Activated naive CD4-positive, alpha-beta T cell treated with anti-CD3 and anti-CD28 coated beads, Interleukin-2, amount 50 U/mL, for 24 hours (primary cell): ENCODE results near the gene ELOVL5.
"Not testable (repeated sequence)": the region's sequence is repeated elsewhere in the genome, so short reads cannot be mapped to it uniquely, and the experiment has no call there.

Source experiments
- H3K27ac Mint-ChIP-seq: one replicate; pipeline ENCODE4 v1.8.0; 2021; ENCODE audit warnings: mild to moderate bottlenecking, mixed read lengths
- H3K27me3 Mint-ChIP-seq: one replicate; pipeline ENCODE4 v1.8.0; 2021; ENCODE audit warnings: mixed read lengths
- H3K36me3 Mint-ChIP-seq: one replicate; pipeline ENCODE4 v1.8.0; 2021; ENCODE audit warnings: mixed read lengths
- H3K4me1 Mint-ChIP-seq: one replicate; pipeline ENCODE4 v1.8.0; 2021; ENCODE audit warnings: mixed read lengths
- H3K4me3 Mint-ChIP-seq: one replicate; pipeline ENCODE4 v1.8.0; 2021; ENCODE audit warnings: mild to moderate bottlenecking, mixed read lengths
- H3K9me3 Mint-ChIP-seq: one replicate; pipeline ENCODE4 v1.8.0; 2021; ENCODE audit warnings: mixed read lengths

ELOVL5 gene

DNA sequence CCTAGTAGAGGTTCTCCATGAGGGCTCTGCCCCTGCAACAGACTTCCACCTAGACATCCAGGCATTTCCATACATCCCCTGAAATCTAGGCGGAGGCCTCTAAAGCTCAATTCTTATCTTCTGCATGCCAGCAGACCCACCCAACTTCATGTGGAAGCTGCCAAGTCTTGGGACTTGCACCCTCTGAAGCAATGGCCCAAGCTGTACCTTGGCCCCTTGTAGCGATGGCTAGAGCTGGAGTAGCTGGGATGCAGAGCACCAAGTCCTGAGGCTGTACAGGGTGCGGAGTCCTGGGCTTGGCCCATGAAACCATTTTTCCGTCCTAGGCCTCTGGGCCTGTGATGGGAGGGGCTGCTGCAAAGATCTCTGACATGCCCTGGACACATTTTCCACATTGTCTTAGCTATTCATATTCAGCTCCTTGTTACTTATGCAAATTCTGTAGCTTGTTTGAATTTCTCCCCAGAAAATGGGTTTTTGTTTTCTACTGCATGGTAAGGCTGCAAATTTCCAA lies 17.4 kb upstream of the ELOVL5 start:
- Mint-ChIP-seq H3K27ac (no peak overlapping the region), H3K4me1 (peaks cover 23% of the 10 kb centered on the region), H3K36me3 (peaks cover 4% of the 10 kb centered on the region), H3K4me3 (no peak overlapping the region), H3K27me3 (no peaks in the 10 kb centered on the region), H3K9me3 (no peaks in the 10 kb centered on the region)

DNA sequence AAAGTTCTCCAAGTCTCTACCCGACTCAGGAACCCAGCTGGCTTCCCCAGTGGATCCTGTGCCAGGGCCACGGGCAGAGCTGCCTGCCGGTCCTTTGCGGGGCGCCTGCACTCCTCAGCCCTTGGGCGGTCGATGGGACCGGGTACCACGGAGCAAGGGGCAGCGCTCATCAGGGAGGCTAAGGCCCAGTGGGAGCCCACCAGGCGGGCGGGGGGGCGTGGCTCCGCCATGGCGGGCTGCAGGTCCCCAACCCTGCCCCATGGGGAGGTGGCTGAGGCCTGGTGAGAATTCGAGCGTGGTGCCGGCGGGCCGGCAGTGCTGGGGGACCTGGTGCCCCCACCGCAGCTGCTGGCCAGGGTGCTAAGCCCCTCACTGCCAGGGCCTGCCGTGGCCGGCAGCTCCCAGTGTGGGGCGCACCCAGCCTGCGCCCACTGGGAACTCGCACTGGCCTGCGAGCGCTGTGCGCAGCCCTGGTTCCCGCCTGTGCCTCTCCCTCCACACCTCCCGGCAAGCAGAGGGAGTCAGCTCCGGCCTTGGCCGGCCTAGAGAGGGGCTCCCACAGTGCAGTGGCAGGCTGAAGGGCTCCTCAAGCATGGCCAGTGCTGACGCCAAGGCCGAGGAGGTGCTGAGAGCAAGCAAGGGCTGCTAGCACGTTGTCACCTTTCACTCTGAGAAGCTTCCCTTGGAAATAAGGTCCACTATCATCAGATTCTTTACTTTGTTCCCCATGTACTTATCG lies 14.8 kb upstream of the ELOVL5 start:
- H3K27me3 Mint-ChIP-seq, result no peaks in the 10 kb centered on the region
- peaks cover 4% of the 10 kb centered on the region for H3K36me3 Mint-ChIP-seq
- H3K4me1 Mint-ChIP-seq, result peaks cover 35% of the 10 kb centered on the region
- no peaks in the 10 kb centered on the region for H3K9me3 Mint-ChIP-seq
- no peak overlapping the region for H3K27ac Mint-ChIP-seq
- no peak overlapping the region for H3K4me3 Mint-ChIP-seq

DNA sequence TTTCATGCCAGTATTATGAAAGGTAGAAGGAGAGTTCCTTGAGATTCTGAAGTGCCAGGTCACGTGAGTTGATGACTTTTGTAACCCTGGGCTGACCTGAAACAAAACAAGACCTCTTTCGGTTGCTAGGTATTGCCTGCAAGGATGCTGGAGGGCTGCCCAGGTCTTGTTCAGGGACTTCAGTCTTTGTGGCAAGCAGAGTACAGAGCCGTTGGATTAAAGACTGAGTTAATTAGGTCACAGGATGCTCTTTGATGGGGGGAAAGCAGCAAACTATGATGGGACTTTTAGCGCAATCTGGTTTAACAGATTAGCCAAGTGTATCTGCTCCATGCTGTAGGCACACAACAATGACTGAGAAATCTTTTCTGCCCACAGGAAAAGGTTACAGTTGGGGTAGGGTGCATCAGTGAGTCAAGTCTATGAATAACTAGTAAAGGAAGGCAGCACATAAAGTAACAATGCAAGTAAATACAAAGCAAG lies 12.8 kb upstream of the ELOVL5 start:
- Mint-ChIP-seq H3K9me3 (no peaks in the 10 kb centered on the region), H3K27ac (peak overlapping the region; percentile 92), H3K36me3 (no peaks in the 10 kb centered on the region), H3K4me3 (peak overlapping the region; percentile 57), H3K4me1 (peaks cover 45% of the 10 kb centered on the region), H3K27me3 (no peaks in the 10 kb centered on the region)

DNA sequence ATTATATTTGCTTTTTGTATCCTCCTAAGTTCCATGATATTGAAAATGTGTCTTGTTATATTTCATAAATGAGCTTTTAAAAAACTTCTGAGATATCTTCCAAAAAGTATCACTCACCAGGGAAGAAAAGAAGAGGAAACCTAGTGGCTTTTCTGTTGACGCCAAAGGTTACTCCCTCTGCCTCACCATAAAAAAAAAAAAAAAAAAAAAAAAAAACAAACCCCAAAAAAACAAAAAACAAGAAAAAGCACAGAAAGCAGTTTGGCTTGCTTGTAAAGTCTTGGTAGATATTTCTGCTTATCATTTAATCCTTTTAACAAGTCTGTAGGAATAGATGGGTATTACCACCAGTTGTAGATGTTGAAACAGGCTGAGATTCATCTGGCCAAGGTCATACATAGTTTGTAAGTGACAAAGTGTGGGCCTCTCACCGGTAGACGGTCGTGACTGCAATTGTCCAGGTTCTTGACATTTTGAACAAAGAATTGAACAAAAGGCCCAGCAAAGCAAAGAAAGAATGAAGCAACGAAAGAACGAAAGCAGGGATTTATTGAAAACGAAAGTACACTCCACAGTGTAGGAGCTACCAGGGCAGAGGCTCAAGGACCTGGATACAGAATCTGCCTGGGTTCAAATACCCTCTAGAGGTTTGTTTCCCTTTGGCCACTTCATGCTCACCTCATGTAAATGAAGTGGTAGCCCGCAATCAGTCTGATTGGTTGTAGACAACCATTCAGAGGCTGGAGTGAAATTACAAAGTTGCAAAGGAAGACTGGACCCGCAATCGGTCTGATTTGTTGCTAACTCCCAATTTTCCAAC lies 11.6 kb upstream of the ELOVL5 start:
- Mint-ChIP-seq H3K4me3 (peak overlapping the region; percentile 91), H3K4me1 (peaks cover 45% of the 10 kb centered on the region)

DNA sequence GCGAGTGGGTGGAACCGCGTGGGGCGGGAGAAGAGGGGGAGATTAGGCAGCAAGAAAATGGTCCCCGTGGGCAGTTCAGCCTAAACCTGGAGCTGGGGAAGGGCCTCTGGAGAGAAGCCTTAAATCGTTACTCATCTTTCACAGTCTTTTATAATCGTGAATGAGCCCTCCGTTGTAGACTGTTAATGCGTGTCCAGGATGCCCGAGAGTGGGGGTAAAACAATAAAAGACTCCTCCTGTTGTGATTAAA lies 11.0 kb upstream of the ELOVL5 start:
- peak overlapping the region; percentile 91 for H3K4me3 Mint-ChIP-seq
- no peaks in the 10 kb centered on the region for H3K36me3 Mint-ChIP-seq
- H3K27me3 Mint-ChIP-seq, result no peaks in the 10 kb centered on the region
- no peaks in the 10 kb centered on the region for H3K9me3 Mint-ChIP-seq
- H3K4me1 Mint-ChIP-seq, result peaks cover 45% of the 10 kb centered on the region
- H3K27ac Mint-ChIP-seq, result peak overlapping the region; percentile 99

More for the DNA sequence above, 11.6 kb upstream of the ELOVL5 start:
- Mint-ChIP-seq H3K9me3 (no peaks in the 10 kb centered on the region), H3K36me3 (no peaks in the 10 kb centered on the region), H3K27me3 (no peaks in the 10 kb centered on the region), H3K27ac (peak overlapping the region; percentile 99)

DNA sequence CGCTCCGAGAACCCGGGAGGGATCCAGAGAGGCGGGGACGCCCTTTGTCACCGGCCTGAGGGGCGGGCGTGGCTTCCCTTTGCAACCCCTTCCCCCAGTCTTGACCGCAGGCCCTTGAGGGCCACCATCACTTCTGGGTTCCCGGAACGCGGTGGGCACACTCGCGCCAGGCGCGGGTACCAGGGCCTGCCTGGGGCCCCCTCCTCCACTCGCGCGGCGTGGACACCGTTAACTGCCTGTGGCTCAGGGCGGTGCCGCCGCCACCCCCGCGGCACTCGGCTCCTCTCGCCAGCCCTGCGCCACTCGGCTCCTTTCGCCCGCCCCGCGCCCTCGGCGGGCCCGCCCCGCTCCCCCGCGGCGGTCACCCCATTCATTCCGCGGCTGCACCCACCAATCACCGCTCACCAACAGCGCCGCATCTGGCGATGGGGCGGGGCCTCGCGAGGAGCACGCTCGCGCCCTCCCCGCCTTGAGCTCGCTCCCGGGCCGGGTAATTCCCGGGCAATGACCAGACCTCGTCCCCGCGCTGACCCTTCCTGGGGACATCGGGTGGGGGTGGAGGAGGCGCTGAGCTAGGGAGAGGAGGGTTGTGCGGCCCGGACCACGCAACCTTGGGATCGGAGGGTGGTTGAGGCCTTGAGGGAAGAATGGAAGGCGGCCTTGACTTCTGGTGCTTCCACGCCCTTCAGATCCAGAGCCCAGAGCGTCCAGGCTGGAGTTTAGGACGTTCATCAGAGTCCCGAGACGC lies 10.5 kb upstream of the ELOVL5 start:
- no peaks in the 10 kb centered on the region for H3K36me3 Mint-ChIP-seq
- H3K4me3 Mint-ChIP-seq, result peak overlapping the region; percentile 91
- peaks cover 45% of the 10 kb centered on the region for H3K4me1 Mint-ChIP-seq
- no peaks in the 10 kb centered on the region for H3K27me3 Mint-ChIP-seq
- peak overlapping the region; percentile 99 for H3K27ac Mint-ChIP-seq
- H3K9me3 Mint-ChIP-seq, result no peaks in the 10 kb centered on the region

DNA sequence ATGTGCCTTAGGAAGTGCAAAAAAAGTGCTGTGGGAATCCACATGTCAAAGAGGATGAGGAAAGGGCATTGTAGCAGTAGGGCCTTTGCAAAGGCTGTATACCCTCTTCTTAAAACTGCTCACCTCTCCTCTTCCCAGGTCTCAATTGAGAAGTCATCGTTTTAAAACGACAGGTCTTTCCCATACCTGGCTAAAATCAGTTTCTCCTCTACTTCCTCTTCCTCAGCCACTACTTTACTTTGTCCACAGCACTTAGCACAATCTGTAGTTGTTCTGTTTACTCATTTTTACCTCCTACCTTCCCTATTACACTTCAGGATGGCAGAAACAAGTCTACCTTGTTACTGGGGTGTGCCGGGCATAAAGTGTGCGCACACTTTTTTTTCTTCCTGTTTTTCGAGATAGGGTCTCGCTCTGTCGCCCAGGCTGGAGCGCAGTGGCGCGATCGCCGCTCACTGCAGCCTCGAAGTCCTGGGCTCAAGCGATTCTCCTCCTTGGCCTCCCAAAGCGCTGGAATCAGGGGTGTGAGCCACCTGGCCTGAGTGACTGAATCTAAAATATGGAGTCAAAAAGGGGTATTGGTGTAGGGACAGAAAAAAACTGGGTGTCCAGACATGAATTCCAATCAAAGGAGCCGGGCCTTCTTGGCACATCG lies 9.8 kb upstream of the ELOVL5 start:
- Mint-ChIP-seq H3K27ac (peak overlapping the region; percentile 81), H3K36me3 (no peaks in the 10 kb centered on the region), H3K27me3 (no peaks in the 10 kb centered on the region), H3K9me3 (no peaks in the 10 kb centered on the region), H3K4me3 (peak overlapping the region; percentile 91), H3K4me1 (peaks cover 45% of the 10 kb centered on the region)

DNA sequence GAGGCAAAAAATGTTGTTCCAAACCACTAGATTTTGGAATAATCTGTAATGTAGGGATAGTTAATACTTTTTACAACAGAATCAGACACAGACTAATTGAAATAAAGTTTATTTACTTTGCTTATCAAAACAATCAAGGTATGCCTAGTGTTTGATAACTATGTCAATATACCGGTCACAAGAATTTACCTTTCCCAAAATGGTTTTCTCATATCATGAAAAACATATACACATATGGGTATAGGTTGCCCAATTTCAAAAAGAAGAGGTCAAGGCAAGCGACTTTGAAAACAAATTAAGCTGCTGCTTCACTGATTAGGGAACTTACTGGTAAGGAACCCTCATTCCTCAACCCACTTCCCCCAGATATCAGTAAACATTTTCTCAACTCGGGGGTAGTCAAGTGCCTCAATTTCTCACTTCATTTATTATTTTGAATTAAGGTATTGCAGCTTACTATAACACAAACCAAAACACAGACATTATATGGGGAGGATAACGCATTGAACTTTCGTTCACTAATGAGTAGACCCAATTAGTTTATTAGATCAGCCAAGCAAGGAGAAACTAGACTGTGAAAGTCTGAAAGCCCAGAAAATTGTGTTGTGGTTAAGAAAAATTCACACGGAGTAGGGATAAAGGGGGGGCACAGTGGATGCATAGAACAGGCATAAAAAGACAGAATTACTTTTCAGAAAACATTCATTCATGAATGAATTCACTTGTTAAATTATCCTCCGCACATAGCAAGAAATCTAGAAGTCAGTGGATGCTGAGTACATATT lies 9.0 kb upstream of the ELOVL5 start:
- no peaks in the 10 kb centered on the region for H3K9me3 Mint-ChIP-seq
- H3K27ac Mint-ChIP-seq, result peak overlapping the region; percentile 81
- peak overlapping the region; percentile 91 for H3K4me3 Mint-ChIP-seq
- no peaks in the 10 kb centered on the region for H3K36me3 Mint-ChIP-seq
- H3K4me1 Mint-ChIP-seq, result peaks cover 45% of the 10 kb centered on the region
- no peaks in the 10 kb centered on the region for H3K27me3 Mint-ChIP-seq

DNA sequence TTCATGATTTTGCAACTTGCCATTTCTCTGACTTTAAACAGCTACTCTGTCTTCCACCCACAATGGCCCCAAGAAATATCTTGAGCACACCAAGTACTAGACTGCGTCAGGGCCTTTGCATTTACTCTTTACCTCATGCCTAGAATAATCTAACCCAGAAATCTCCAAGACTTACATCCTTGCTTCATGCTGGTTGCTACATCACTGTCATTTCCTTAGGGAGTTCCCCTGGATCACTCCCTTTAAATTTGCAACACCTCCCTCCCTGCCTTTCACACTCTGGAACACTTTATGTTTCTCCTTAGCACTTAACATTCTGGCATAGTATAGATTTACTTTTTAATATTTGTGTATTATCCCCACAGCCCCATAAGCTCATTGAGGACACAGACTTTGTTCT lies 4.9 kb upstream of the ELOVL5 start:
- Mint-ChIP-seq H3K27me3 (no peaks in the 10 kb centered on the region), H3K4me3 (no peak overlapping the region), H3K27ac (no peak overlapping the region), H3K9me3 (no peaks in the 10 kb centered on the region), H3K36me3 (no peaks in the 10 kb centered on the region), H3K4me1 (peaks cover 18% of the 10 kb centered on the region)

DNA sequence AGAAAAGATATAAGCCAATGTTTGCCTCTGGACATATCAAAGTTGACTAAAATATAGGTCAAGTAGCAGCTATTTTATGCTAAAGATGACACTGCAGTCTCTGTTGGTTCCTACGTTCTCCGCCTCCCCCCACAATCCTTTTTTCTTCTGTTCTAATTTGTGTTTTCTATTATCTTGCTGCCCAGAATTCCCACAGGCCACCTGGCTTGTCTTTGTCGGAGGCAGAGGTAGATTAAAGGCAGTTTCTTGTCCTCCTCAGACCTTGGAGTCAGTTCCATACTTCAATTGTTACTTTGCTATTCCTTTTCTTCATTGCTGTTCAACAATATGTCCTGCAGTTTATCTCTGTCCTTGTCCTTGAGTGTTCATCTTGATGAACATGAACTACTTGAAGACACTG lies 3.6 kb upstream of the ELOVL5 start:
- Mint-ChIP-seq H3K36me3 (no peaks in the 10 kb centered on the region), H3K4me1 (peaks cover 7% of the 10 kb centered on the region), H3K27ac (no peak overlapping the region), H3K4me3 (no peak overlapping the region), H3K9me3 (no peaks in the 10 kb centered on the region), H3K27me3 (no peaks in the 10 kb centered on the region)

DNA sequence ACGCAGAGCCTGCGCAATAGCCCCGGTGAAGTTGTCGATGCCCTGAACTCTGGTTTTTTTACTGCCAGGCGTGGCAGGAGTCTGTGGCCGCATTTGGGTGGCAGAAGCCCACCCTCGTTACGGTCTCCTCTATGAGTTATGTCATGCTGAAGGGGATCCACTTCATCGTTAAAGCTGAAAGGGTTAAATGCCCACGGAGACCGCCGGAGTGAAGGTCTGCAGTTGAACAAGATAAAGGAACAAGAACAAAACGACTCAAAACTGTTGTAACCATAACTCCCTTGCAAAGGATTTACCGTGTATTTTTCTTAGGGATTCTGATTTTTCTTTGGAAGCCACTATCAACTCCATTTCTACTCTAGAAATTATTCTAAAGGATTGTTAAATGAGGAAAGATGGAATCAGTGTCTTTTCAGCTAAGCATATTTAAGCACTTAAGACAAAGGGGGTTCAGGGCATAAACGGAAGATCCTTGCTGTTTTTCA lies 501 bp upstream of the ELOVL5 start:
- H3K36me3 Mint-ChIP-seq, result peaks cover 8% of the 10 kb centered on the region
- H3K27me3 Mint-ChIP-seq, result no peaks in the 10 kb centered on the region
- H3K4me1 Mint-ChIP-seq, result peaks cover 37% of the 10 kb centered on the region
- peak overlapping the region; percentile 93 for H3K27ac Mint-ChIP-seq
- peak overlapping the region; percentile 92 for H3K4me3 Mint-ChIP-seq
- no peaks in the 10 kb centered on the region for H3K9me3 Mint-ChIP-seq

DNA sequence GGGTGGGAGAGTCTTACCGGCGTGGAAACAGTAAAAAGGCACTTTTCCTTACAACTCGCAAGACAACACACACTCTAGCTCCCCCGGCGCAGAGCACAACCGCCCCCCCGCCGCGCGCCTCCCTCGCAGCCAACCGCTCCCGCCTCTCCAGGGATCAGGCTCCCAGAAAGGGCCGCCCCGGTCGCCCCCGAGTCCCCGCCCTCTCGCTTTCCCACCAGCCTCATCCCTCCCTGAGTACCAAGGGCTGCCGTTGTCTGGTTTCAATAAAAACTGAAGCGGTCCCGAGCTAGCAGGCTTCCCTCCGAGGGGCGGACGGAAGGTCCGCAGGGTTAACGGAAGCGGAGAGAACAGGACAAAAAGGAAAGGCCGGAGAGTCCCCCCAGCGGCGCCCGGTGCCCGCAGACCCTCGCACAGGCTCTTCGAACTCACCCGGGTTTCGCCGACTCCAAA lies 804 bp downstream of the ELOVL5 start:
- H3K36me3 Mint-ChIP-seq, result peaks cover 8% of the 10 kb centered on the region
- H3K9me3 Mint-ChIP-seq, result no peaks in the 10 kb centered on the region
- H3K27me3 Mint-ChIP-seq, result no peaks in the 10 kb centered on the region
- peak overlapping the region; percentile 93 for H3K27ac Mint-ChIP-seq
- H3K4me3 Mint-ChIP-seq, result peak overlapping the region; percentile 95
- peaks cover 50% of the 10 kb centered on the region for H3K4me1 Mint-ChIP-seq

DNA sequence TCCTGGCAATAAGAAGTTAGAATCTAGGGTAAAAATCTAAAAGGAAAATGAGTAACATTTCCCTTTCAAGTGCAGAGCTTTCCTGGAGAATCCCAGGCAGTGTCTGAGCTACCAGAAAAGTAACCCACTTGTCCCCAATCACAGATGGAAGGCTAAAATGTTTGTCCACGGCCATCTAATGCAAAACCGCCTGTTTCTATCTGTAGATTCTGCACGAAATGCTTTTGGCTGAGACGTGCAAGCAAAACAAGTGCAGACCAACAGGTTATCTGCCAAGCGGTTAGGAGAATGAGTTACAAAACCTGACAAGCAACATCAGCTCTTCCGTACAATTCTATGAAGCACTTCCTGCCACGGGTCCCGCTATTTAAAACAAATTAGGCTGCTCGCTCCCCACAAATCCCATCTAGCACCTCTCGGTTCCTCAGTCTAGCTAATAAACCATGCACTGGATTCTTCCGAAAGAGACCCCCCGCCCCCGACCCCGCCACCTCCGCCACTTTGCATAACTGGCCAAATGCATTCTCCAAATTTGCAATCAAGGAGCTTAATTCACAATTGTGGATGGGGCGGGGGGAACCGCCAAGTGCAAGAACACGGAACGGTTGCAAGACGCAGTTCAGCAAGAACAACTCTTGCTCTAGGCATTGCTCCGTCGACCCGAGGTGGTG lies 1.4 kb downstream of the ELOVL5 start:
- Mint-ChIP-seq H3K4me3 (peak overlapping the region; percentile 95), H3K27ac (peak overlapping the region; percentile 93), H3K4me1 (peaks cover 54% of the 10 kb centered on the region), H3K9me3 (no peaks in the 10 kb centered on the region), H3K27me3 (no peaks in the 10 kb centered on the region), H3K36me3 (peaks cover 8% of the 10 kb centered on the region)

DNA sequence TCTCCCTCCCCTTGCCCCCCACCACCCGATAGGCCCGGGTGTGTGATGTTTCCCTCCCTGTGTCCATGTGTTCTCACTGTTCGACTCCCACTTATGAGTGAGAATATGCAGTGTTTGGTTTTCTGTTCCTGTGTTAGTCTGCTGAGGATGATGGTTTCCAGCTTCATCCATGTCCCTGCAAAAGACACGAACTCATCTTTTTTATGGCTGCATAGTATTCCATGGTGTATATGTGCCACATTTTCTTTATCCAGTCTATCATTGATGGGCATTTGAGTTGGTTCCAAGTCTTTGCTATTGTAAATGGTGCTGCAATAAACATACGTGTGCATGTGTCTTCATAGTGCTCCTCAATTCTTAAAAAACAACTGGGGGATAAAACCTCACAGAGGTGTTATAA lies 2.7 kb downstream of the ELOVL5 start:
- Mint-ChIP-seq H3K4me1 (peaks cover 67% of the 10 kb centered on the region), H3K27ac (peak overlapping the region; percentile 69), H3K4me3 (peak overlapping the region; percentile 95)
- H3K36me3 Mint-ChIP-seq, H3K9me3 Mint-ChIP-seq, H3K27me3 Mint-ChIP-seq: not testable (repeated sequence)
